Measurements from ENCODE around the gene MOCS1. TPM values are rescaled to one million over a fixed set of nuclear protein-coding genes. Genes with fewer than 3 reads are reported as not detected.

Gene MOCS1
- total and polyA plus RNA-seq, 2 experiments from 2014 or later = 17.2 to 28.1 TPM

DNA sequence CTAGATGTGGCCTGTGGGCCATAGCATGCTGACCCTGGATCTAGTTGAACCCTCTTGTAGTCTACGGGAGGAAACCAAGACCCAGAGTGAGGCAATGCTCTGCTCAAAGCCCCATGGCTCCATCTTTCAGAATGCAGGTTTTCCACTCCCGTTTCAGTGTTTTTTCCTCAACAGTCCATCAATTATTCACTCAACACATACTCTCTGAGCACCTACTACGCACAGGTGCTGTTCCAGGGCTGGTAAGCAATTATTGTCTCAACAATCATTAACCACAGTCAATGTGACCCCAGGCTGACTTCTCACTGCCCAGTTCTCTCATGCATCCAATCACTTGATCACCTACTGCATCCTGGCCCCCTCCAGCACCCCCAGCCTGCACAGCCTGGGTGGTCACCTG, 20.0 kb downstream of the MOCS1 start:
- no peaks in the 10 kb centered on the region for H4K20me1 ChIP-seq (replicated peaks; ENCODE audit: insufficient read depth)
- TF ChIP-seq EZH2 (IDR thresholded peaks at IDR 0.05; ENCODE audit: low read depth, unreplicated experiment) (no peak), ZNF114 (CRISPR knock-in tag; IDR thresholded peaks at IDR 0.05) (no peak), NANOG (IDR thresholded peaks at IDR 0.05; ENCODE audit: borderline replicate concordance) (no peak), JUNB (IDR thresholded peaks at IDR 0.05; ENCODE audit: unreplicated experiment) (no peak)
- TF ChIP-seq, protein P1, sequence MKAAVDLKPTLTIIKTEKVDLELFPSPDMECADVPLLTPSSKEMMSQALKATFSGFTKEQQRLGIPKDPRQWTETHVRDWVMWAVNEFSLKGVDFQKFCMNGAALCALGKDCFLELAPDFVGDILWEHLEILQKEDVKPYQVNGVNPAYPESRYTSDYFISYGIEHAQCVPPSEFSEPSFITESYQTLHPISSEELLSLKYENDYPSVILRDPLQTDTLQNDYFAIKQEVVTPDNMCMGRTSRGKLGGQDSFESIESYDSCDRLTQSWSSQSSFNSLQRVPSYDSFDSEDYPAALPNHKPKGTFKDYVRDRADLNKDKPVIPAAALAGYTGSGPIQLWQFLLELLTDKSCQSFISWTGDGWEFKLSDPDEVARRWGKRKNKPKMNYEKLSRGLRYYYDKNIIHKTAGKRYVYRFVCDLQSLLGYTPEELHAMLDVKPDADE (IDR thresholded peaks at IDR 0.05) = no peak
- TF ChIP-seq, protein P2, sequence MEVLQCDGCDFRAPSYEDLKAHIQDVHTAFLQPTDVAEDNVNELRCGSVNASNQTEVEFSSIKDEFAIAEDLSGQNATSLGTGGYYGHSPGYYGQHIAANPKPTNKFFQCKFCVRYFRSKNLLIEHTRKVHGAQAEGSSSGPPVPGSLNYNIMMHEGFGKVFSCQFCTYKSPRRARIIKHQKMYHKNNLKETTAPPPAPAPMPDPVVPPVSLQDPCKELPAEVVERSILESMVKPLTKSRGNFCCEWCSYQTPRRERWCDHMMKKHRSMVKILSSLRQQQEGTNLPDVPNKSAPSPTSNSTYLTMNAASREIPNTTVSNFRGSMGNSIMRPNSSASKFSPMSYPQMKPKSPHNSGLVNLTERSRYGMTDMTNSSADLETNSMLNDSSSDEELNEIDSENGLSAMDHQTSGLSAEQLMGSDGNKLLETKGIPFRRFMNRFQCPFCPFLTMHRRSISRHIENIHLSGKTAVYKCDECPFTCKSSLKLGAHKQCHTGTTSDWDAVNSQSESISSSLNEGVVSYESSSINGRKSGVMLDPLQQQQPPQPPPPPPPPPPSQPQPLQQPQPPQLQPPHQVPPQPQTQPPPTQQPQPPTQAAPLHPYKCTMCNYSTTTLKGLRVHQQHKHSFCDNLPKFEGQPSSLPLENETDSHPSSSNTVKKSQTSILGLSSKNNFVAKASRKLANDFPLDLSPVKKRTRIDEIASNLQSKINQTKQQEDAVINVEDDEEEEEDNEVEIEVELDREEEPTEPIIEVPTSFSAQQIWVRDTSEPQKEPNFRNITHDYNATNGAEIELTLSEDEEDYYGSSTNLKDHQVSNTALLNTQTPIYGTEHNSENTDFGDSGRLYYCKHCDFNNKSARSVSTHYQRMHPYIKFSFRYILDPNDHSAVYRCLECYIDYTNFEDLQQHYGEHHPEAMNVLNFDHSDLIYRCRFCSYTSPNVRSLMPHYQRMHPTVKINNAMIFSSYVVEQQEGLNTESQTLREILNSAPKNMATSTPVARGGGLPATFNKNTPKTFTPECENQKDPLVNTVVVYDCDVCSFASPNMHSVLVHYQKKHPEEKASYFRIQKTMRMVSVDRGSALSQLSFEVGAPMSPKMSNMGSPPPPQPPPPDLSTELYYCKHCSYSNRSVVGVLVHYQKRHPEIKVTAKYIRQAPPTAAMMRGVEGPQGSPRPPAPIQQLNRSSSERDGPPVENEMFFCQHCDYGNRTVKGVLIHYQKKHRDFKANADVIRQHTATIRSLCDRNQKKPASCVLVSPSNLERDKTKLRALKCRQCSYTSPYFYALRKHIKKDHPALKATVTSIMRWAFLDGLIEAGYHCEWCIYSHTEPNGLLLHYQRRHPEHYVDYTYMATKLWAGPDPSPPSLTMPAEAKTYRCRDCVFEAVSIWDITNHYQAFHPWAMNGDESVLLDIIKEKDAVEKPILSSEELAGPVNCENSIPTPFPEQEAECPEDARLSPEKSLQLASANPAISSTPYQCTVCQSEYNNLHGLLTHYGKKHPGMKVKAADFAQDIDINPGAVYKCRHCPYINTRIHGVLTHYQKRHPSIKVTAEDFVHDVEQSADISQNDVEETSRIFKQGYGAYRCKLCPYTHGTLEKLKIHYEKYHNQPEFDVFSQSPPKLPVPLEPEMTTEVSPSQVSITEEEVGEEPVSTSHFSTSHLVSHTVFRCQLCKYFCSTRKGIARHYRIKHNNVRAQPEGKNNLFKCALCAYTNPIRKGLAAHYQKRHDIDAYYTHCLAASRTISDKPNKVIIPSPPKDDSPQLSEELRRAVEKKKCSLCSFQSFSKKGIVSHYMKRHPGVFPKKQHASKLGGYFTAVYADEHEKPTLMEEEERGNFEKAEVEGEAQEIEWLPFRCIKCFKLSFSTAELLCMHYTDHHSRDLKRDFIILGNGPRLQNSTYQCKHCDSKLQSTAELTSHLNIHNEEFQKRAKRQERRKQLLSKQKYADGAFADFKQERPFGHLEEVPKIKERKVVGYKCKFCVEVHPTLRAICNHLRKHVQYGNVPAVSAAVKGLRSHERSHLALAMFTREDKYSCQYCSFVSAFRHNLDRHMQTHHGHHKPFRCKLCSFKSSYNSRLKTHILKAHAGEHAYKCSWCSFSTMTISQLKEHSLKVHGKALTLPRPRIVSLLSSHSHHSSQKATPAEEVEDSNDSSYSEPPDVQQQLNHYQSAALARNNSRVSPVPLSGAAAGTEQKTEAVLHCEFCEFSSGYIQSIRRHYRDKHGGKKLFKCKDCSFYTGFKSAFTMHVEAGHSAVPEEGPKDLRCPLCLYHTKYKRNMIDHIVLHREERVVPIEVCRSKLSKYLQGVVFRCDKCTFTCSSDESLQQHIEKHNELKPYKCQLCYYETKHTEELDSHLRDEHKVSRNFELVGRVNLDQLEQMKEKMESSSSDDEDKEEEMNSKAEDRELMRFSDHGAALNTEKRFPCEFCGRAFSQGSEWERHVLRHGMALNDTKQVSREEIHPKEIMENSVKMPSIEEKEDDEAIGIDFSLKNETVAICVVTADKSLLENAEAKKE (CRISPR knock-in tag; IDR thresholded peaks at IDR 0.05) = no peak
- no peaks in the 10 kb centered on the region for H3K27me3 ChIP-seq (ENCODE audit: insufficient read depth)
- no peak overlapping the region for H3K4me2 ChIP-seq
- H3K4me1 ChIP-seq (ENCODE audit: insufficient read depth) = no peaks in the 10 kb centered on the region
- H2AFZ ChIP-seq = no peak overlapping the region
- ATAC-seq (no peak), DNase-seq (ENCODE audit: low spot score) (no peak)
- no peak overlapping the region for H3K27ac Mint-ChIP-seq
- no peaks in the 10 kb centered on the region for H3K36me3 ChIP-seq (ENCODE audit: insufficient read depth)
- H3K9me3 Mint-ChIP-seq = no peaks in the 10 kb centered on the region
- H3K9me2 ChIP-seq (ENCODE audit: insufficient read depth) = no peaks in the 10 kb centered on the region
- H3F3A ChIP-seq (replicated peaks; ENCODE audit: low read depth) = no peaks in the 10 kb centered on the region
- no peaks in the 10 kb centered on the region for H3K27me3 Mint-ChIP-seq (ENCODE audit: insufficient read depth, low read depth, poor library complexity)
- peaks cover 8% of the 10 kb centered on the region; the same call in 2 of the 3 replicates for H3K4me1 Mint-ChIP-seq
- H3K36me3 Mint-ChIP-seq (ENCODE audit: low read depth) = peaks cover 20% of the 10 kb centered on the region
- H3K4me3 Mint-ChIP-seq = no peak overlapping the region
- no peak overlapping the region for H3K4me3 ChIP-seq
- peaks cover 5% of the 10 kb centered on the region; the same call in 1 of the 2 replicates for H3K79me2 ChIP-seq (replicated peaks; ENCODE audit: insufficient read depth)
- no peak overlapping the region for H3K27ac ChIP-seq (ENCODE audit: low read depth)
